K562 treated with DMSO at 1 percent for 12 hours (cell line): ENCODE data around the gene PACS1. TPM values are rescaled to one million over a fixed set of nuclear protein-coding genes. Genes with fewer than 3 reads are reported as not detected.

ENCODE experiments used
- total RNA-seq: library from RNA; unstranded; fragments of 300-600 nt; gene quantifications from 2 replicates; pipeline ENCODE4 v1.2.3, GENCODE V29; 2022; ENCODE audit not compliant: insufficient read depth

Gene PACS1
- 13.4 and 34.4 TPM in 2 replicates for total RNA-seq

GRCh38 chr11:66069715-66070603 lies at the start of gene PACS1:
PACS1 (plus strand) TSS chr11:66070272; CDS start chr11:66070487, 215 bp downstream.

GRCh38 chr11:66026017-66026529 lies 44.0 kb upstream of the PACS1 start, which contains the start of gene CATSPER1:
CATSPER1 (minus strand) TSS chr11:66026479; CDS start chr11:66026379, 100 bp downstream.

DNA sequence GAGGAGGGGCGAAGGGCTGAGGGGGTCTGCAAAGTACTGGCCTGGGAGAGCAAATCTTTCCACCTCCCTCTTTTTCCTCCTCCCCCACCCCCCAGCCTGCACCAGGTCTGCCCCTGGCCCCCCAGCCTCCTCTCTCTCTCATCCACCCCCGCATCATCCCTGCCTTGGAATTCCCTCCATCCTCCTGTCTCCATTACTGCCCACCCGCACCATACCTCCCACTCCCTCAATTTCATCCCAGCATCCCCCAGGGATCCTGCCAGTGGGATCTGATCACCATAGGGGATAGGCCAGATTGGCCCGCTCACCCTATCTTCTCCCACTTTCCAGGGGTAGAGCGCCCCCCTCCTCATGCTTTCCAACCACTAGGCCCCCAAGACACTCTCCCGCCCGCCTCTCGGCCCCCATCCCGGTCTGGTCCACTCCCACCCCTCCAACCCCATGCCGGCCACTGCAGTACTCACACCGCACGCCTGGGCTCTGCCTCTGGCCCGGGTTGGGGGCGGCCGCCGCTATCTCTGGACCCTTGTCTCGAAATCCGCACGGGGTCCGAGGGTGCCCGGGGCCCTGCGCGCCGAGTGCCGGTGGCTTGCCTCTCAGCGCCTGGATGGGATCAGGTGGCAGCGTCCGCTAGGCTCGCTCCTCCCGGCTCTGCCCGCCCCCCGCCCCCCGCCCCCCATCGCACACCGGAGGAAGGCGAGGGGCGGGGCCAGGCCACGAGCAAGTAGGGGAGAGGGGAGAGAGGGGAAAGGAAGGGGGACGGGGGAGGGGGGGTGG lies 21.3 kb upstream of the PACS1 start, which contains the start of gene GAL3ST3:
TSS of gene GAL3ST3 (minus strand) at position 615 of the 777 bp plus-strand sequence. CDS start 3,746 bp downstream, outside the sequence.

DNA sequence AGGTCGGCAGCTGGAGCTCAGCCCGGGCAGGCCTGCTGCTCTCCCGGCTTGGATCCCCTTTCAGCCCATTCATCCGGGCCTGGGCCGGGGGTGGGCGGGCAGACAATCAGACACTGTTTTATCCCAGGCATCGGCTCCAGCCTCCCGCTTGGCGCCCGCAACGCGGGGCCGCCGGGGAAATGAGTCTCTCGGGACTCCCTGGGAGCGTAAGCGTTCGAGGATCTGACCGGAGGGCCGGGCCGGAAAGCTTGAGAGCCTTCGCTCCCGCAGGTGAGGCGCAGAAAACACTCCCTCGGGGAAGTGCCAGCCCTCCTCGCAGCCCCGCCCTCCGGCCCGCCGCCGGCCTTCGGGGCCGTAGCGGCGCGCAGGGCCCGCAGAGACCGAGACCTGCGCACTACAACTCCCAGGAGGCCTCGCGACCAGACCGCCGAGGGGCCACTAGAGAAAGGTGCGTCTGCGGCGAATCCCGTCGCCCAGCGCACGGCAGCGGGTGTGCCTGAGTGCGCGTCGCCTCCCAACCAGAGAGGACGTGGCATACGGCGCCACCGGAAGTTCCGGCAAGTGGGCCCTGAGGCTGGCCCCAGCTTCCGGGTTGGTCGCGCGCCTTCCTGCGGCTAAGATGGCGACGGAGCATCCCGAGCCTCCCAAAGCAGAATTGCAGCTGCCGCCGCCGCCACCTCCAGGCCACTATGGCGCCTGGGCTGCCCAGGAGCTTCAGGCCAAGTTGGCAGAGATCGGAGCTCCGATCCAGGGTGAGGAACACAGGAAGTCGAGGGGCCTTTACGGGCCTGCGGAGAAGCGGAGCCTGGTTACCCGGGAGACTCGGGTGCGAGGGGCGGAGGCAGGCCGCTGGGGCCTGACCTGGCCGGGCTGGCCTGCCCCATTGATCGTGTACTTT lies 18.1 kb upstream of the PACS1 start, which contains the start of gene SF3B2:
TSS of gene SF3B2 (plus strand) at position 599 of the 898 bp plus-strand sequence. CDS start at position 620, 21 bp downstream.

DNA sequence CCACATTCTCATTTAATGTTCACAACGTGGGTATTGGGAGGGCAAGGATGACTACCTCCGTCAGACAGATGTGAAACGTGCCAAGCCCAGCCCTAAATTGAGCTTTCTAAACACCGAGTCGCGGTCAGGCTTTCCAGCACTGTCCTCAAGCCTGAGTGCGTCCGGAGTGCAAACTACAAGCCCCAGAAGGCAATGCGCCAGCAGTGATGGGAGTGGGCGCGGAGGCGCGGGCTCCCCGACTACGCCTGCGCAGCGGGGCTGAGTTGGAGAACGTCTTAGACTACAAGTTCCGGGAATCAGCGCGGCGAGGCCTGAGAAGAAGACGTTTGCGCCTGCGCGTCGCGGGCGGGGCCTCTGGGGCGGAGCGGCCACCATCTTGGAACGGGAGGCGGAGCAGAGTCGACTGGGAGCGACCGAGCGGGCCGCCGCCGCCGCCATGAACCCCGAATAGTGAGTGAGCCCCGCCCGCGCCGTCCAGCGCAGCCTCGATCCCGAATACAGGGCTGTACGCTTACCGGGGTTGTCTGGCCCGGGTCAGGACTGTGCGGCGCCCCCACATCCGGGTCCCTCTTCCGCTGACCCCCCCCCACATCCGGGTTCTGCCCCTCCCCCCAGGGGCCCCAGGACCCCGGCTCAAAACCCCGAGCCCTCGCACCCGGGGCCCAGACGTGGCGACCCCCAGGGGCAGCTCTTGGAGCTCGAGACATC lies 198.3 kb downstream of the PACS1 start, which contains the start of gene RAB1B:
TSS of gene RAB1B (plus strand) at position 396 of the 708 bp plus-strand sequence. CDS start at position 437, 41 bp downstream.

GRCh38 chr11:66277471-66278362 lies 207.6 kb downstream of the PACS1 start, which contains the start of gene CNIH2:
CNIH2 (plus strand) TSS chr11:66278175; CDS start chr11:66278457, 282 bp downstream.

DNA sequence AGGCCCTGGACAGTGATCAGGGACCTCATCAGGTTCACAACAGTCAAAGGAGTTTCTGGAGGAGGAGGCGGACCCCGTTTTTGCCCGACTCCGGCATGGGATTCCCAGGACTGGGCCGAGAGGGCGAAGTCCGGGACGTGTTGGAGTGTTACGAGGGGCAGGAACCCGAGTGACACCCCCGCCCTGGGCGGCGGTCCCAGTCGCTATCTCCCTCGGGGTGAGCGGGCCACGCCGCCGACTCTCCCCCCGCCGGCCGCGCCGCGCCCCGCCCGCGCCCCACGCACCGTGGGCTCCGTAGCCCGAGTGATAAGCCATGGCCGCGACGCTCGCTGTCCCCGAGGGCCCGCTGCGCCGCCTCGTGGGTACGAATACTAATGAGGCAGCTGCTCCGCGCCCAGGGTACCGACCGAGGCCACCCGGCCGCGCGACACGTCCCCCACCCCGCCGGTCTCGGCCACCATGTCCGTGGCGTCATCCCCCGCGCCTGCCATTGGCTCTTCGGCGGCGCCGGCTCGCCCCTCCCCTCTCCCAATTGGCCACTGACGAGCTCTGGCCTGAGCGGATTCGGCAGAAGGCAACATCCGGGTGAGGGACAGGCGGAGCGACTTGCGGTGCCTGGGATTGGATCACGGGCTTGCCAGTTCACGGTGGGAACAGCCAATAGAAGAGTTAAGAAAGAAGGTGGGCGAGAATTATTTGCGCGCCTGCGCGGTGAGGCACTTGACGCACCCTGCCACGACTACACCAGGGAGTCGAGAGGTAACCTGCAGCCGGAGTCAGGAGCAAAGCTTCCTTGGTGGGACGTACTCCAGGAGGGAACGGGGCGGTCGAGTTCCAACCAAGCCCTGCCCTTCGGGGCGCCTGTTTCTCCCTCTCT lies 218.8 kb downstream of the PACS1 start, which contains the start of gene YIF1A:
TSS of gene YIF1A (minus strand) at position 473 of the 877 bp plus-strand sequence. CDS start at position 315, 158 bp downstream.

DNA sequence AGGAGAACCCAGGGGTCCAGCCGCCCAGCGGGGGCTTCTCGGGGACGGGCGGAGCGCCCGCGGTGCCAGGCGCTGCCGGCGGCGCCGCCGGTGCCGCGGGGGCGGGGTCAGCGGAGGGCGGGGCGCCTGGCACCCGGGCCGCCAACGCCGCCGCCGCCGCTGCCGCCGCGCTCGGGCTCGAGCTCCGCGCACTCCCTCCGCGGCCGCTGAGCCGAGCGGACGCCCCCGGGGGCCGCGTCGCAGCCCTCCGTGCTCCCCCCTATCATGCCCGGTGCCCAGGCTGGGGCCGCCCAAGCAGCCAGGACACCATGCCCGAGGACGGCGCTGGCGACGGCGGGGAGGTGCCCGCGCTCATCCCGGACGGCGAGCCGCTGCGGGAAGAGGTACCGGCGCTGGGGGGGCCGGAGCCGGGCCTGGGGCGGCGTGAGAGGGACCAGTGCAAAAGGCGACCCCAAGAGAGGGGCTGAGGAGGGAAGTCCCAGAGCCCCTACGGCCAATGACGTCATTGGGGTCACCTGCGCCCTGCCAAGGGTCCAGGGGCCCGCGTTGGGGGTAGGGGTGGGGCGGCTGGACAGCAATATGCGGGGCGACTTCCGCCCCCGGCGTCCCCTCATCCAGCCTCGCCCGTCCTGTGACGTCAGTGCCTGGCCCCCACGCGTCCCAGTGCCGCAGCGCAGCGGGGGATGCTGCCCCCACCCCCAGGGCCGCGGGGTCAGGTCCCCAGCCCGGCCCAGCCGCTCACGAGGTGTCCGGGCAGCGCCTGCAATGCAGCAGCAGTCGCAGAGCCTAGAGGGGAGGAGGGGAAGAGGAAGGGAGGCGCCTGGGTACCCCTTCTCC lies 221.9 kb downstream of the PACS1 start, which contains the start of gene TMEM151A:
TSS of gene TMEM151A (plus strand) at position 189 of the 837 bp plus-strand sequence. CDS start at position 309, 120 bp downstream.

Other genes starting within 250 kb of the PACS1 start
- gene SNX32, start 236.3 kb upstream of the PACS1 start, total RNA-seq: not detected in 2 replicates
- 719 and 743 TPM in 2 replicates for gene CFL1, start 212.1 kb upstream of the PACS1 start, total RNA-seq
- gene MUS81, start 209.8 kb upstream of the PACS1 start, total RNA-seq: 62.2 and 65.7 TPM in 2 replicates
- 1.3 TPM in 1 of 2 replicates, not detected in the other for gene EFEMP2, start 197.5 kb upstream of the PACS1 start, total RNA-seq
- 0.74 TPM in 1 of 2 replicates, not detected in the other for gene CTSW, start 190.4 kb upstream of the PACS1 start, total RNA-seq
- gene FIBP, start 181.8 kb upstream of the PACS1 start, total RNA-seq: 69.0 and 70.0 TPM in 2 replicates
- 33.9 and 65.5 TPM in 2 replicates for gene CCDC85B, start 179.6 kb upstream of the PACS1 start, total RNA-seq
- 5.8 and 9.3 TPM in 2 replicates for gene FOSL1, start 169.9 kb upstream of the PACS1 start, total RNA-seq
- gene C11orf68, start 151.2 kb upstream of the PACS1 start, total RNA-seq: 44.6 and 55.1 TPM in 2 replicates
- 134 and 154 TPM in 2 replicates for gene DRAP1, start 150.8 kb upstream of the PACS1 start, total RNA-seq
- not detected in 2 replicates for gene TSGA10IP, start 124.8 kb upstream of the PACS1 start, total RNA-seq
- 31.9 and 78.2 TPM in 2 replicates for gene SART1, start 108.5 kb upstream of the PACS1 start, total RNA-seq
- gene EIF1AD, start 68.1 kb upstream of the PACS1 start, total RNA-seq: 17.4 and 44.8 TPM in 2 replicates
- 177 and 202 TPM in 2 replicates for gene BANF1, start 67.8 kb upstream of the PACS1 start, total RNA-seq
- not detected in 2 replicates for gene CST6, start 58.3 kb upstream of the PACS1 start, total RNA-seq
- 2.1 TPM in 1 of 2 replicates, not detected in the other for gene CATSPER1, start 43.8 kb upstream of the PACS1 start, total RNA-seq
- not detected in 2 replicates for gene GAL3ST3, start 21.1 kb upstream of the PACS1 start, total RNA-seq
- gene SF3B2, start 17.9 kb upstream of the PACS1 start, total RNA-seq: 184 and 273 TPM in 2 replicates
- 27.7 and 41.5 TPM in 2 replicates for gene KLC2, start 187.4 kb downstream of the PACS1 start, total RNA-seq
- 147 and 150 TPM in 2 replicates for gene RAB1B, start 198.4 kb downstream of the PACS1 start, total RNA-seq
- gene CNIH2, start 207.9 kb downstream of the PACS1 start, total RNA-seq: not detected in 2 replicates
- 106 and 126 TPM in 2 replicates for gene YIF1A, start 218.9 kb downstream of the PACS1 start, total RNA-seq
- gene TMEM151A, start 221.6 kb downstream of the PACS1 start, total RNA-seq: not detected in 2 replicates
- gene CD248, start 246.8 kb downstream of the PACS1 start, total RNA-seq: not detected in 2 replicates